Mesothelial cell of epicardium (in vitro differentiated cells): ENCODE data around the gene SMC6. TPM values are rescaled to one million over a fixed set of nuclear protein-coding genes. Genes with fewer than 3 reads are reported as not detected.

Experiments
- DNase-seq, 2 experiments: peaks; one replicate each; pipeline ENCODE4 v3.0.0; 2021; ENCODE audit warnings: low spot score in 2 of 2; ENCODE audit not compliant: unreplicated experiment in 2 of 2
- H3K27ac Mint-ChIP-seq: 2 replicates; pipeline ENCODE4 v1.8.0; 2021; ENCODE audit warnings: mixed read lengths
- H3K27me3 Mint-ChIP-seq: 2 replicates; pipeline ENCODE4 v1.8.0; 2021; ENCODE audit warnings: low read depth, mixed read lengths
- H3K36me3 Mint-ChIP-seq: 2 replicates; pipeline ENCODE4 v1.8.0; 2021; ENCODE audit warnings: mixed read lengths
- H3K4me1 Mint-ChIP-seq: 2 replicates; pipeline ENCODE4 v1.8.0; 2021; ENCODE audit warnings: mixed read lengths
- H3K4me3 Mint-ChIP-seq: 2 replicates; pipeline ENCODE4 v1.8.0; 2021; ENCODE audit warnings: mild to moderate bottlenecking, moderate library complexity, mixed read lengths
- H3K9me3 Mint-ChIP-seq: 2 replicates; pipeline ENCODE4 v1.8.0; 2021; ENCODE audit warnings: mixed read lengths
- total RNA-seq: library from RNA; stranded (reverse); gene quantifications from 3 replicates; pipeline ENCODE4 v1.2.1, GENCODE V29; 2021
- TF ChIP-seq, protein P1 (sequence below): fragments of 200-600 bp; sonication (generic); IDR thresholded peaks from one replicate; pipeline ENCODE4 v1.5.0; 2021; ENCODE audit warnings: antibody characterized with exemption; ENCODE audit not compliant: unreplicated experiment

Gene SMC6
- total RNA-seq, 1 donor from 2014 or later, result 24.7 TPM

DNA sequence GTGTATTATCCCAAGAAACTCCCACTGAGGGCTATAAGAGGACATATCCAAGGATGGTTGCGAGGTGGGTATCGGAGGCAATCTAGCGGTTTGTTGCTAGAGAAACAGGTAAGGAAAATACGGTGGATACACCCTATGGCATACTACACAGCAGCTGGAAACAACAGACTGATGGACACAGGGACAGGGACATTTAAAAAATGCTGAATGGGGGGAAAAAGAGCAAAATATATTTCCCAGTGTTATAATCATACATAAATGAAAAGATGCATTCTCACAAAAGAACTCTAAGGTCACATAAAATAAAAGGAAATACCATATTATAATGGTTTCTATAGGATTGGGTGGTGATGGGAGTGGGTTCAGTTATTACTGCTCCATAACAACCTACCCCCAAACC lies 95.9 kb downstream of the SMC6 start:
- Mint-ChIP-seq H3K36me3 (no peaks in the 10 kb centered on the region), H3K4me1 (peaks cover 2% of the 10 kb centered on the region), H3K27me3 (no peaks in the 10 kb centered on the region), H3K27ac (no peak overlapping the region), H3K4me3 (no peak overlapping the region), H3K9me3 (no peaks in the 10 kb centered on the region)
- no peak for DNase-seq
- TF ChIP-seq, protein P1, sequence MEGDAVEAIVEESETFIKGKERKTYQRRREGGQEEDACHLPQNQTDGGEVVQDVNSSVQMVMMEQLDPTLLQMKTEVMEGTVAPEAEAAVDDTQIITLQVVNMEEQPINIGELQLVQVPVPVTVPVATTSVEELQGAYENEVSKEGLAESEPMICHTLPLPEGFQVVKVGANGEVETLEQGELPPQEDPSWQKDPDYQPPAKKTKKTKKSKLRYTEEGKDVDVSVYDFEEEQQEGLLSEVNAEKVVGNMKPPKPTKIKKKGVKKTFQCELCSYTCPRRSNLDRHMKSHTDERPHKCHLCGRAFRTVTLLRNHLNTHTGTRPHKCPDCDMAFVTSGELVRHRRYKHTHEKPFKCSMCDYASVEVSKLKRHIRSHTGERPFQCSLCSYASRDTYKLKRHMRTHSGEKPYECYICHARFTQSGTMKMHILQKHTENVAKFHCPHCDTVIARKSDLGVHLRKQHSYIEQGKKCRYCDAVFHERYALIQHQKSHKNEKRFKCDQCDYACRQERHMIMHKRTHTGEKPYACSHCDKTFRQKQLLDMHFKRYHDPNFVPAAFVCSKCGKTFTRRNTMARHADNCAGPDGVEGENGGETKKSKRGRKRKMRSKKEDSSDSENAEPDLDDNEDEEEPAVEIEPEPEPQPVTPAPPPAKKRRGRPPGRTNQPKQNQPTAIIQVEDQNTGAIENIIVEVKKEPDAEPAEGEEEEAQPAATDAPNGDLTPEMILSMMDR, result no peak

DNA sequence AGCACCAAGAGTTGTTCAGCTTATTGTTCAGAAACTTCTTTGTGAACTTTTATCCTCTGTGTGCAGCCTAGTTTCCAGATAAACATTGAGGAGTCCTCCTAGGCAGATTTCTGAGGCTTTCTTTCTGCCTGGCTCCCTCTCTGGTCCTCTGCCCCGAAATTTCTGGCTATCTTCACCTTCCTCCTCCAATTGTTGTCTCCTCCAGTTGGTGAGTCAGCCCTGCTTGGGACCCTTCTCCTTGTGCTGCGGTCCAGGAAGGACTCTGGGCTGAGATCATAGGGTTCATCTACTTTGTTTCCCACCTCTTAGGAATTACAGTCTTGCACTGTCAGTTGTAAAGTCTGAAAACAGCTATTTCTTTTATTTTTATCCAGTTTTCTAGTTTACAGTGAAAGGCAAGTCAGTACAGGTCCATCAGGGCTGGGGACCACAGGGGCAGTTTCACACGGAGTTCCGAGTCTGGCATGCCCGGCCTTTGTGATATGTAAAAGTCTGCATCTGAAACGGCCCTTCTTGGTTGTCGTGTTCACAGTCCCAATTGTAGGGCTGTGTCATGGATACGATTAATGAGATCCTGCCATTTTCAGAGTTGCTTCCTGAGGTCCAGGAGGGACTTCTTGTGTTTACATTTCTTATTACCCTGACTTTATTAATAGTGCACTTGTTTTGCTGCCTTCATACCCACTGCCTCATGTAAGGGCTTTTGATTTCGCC lies 100.8 kb downstream of the SMC6 start:
- no peak overlapping the region for H3K4me3 Mint-ChIP-seq
- H3K9me3 Mint-ChIP-seq, result no peaks in the 10 kb centered on the region
- H3K27ac Mint-ChIP-seq, result no peak overlapping the region
- H3K36me3 Mint-ChIP-seq, result no peaks in the 10 kb centered on the region
- no peaks in the 10 kb centered on the region for H3K27me3 Mint-ChIP-seq
- H3K4me1 Mint-ChIP-seq, result peaks cover 7% of the 10 kb centered on the region
- no peak for DNase-seq
- TF ChIP-seq, protein P1, result no peak

DNA sequence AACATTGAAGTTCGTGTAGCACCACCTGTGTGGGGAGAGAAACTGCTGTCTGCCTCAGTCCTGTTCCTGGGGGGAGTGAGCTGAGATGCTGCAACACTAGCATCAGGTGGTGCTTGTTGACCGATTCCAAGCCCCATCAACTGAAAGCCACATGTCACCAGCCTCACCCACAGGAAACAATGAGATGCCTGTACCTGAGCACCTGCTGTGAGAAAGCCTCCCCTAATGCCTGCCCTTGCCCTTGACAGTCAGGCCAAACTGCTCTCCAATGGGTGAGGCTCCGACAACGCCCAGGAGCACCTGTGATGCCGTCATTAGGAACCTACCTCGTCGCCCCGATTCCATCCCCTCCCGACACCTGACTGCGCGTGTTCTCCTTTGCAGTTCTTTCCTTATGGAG lies 104.6 kb downstream of the SMC6 start:
- peaks cover 13% of the 10 kb centered on the region for H3K4me1 Mint-ChIP-seq
- H3K27ac Mint-ChIP-seq, result no peak overlapping the region
- DNase-seq, result no peak
- H3K9me3 Mint-ChIP-seq, result no peaks in the 10 kb centered on the region
- no peak overlapping the region for H3K4me3 Mint-ChIP-seq
- H3K36me3 Mint-ChIP-seq, result no peaks in the 10 kb centered on the region
- no peaks in the 10 kb centered on the region for H3K27me3 Mint-ChIP-seq
- TF ChIP-seq, protein P1, result no peak

DNA sequence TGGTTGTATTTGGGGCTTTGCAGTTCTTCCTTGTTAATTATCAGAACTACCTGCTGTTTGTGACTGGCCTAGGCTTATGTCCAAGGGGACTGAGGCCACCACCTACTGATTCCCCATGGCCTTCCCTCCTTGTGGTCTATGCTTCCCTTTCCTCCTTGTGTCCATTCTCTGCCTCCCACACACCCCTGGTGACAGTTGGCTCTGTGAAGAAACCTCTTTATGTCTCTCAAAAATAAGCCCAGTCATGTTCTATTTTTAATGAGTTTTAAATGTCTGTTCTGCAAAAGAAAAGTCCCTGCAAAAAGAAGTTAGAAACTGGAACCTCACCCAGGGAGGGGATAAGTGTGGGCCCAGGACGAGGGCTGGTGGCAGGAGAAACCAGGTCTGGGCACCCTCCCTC lies 105.0 kb downstream of the SMC6 start:
- Mint-ChIP-seq H3K9me3 (no peaks in the 10 kb centered on the region), H3K4me1 (peaks cover 12% of the 10 kb centered on the region), H3K27ac (no peak overlapping the region), H3K4me3 (no peak overlapping the region), H3K27me3 (no peaks in the 10 kb centered on the region), H3K36me3 (no peaks in the 10 kb centered on the region)
- DNase-seq, result no peak
- TF ChIP-seq, protein P1, result no peak

DNA sequence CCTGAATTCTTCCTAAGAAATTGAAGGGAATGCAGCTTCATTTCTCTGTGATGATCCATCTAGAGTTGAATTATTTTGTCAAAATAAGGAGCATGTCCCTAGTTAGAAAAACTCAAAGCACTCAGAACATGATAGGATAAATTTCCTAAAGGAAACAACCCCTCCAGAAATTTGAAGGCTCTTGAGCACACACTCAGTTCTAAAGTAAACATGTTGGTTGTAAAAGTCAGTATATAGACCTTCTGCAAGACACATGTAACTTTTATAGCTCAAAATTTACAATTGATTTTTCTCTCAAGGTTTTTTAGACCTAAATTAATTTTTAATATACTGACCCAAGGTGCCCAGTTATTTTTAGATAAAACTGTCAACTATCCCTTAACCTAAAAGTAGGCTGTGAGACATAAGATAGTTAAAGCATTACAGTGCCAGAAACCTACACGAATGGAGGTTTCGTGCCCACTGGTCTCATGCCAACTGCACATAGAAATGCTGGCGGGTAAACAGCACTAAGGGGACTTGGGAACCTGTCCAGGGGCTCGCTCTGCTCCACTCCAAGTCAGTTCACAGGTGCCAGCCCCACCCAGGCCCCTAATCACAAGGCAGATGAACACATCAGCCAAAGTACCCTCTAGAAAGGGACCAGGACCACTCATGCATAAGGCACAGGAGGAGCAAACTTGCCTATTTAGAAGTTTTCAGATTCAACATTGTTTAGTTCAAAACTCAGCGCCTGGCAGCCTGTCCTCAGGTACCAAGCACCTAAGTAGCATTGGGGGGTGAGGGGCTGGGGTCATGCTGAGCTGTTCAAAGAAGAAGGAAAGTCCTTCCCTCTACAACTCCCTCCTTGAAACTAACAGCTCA lies 106.5 kb downstream of the SMC6 start:
- Mint-ChIP-seq H3K27ac (no peak overlapping the region), H3K4me3 (no peak overlapping the region), H3K36me3 (no peaks in the 10 kb centered on the region), H3K27me3 (no peaks in the 10 kb centered on the region), H3K9me3 (no peaks in the 10 kb centered on the region), H3K4me1 (peaks cover 7% of the 10 kb centered on the region)
- DNase-seq, result no peak
- TF ChIP-seq, protein P1, result no peak
